Measurements from ENCODE around the gene SNRPA. TPM values are rescaled to one million over a fixed set of nuclear protein-coding genes. Genes with fewer than 3 reads are reported as not detected.

The SNRPA gene
- total and polyA plus RNA-seq, 2 of the 8 experiments (the other 6 are each of a cell fraction or from before 2014, with no cell fraction given): 201 to 202 TPM

- Histone ChIP-seq H3K27ac (ENCODE audit: low read depth, low read length) (no peak overlapping the region), H4K91ac (replicated peaks; ENCODE audit: insufficient read length, low read length) (no peak overlapping the region), H3K27me3 (replicated peaks in 1 of 4; ENCODE audit: control insufficient read depth in 3 of 4, extremely low read depth in 1 of 4, insufficient read depth in 3 of 4, low read length in 3 of 4) (no peaks in the 10 kb centered on the region), H3K4ac (replicated peaks; ENCODE audit: insufficient read length, low read depth, low read length) (no peak overlapping the region), H3K79me2 (ENCODE audit: control insufficient read depth in 1 of 2, insufficient read depth in 2 of 2, low read length in 2 of 2) (no peaks in the 10 kb centered on the region), H4K8ac (ENCODE audit: extremely low read depth, insufficient read depth, low read length) (no peak overlapping the region), H4K20me1 (replicated peaks in 1 of 2; ENCODE audit: control insufficient read depth in 1 of 2, insufficient read depth in 2 of 2, low read length in 2 of 2) (peaks cover 0 to 6% of the 10 kb centered on the region in 2 experiments), H2AK5ac (ENCODE audit: low read depth, low read length) (no peak overlapping the region), H2BK5ac (ENCODE audit: low read depth, low read length) (no peak overlapping the region), H3K4me2 (ENCODE audit: insufficient read depth in 1 of 2, low read depth in 2 of 2, low read length in 2 of 2) (no peak overlapping the region), H2BK20ac (ENCODE audit: low read length) (no peak overlapping the region), H3K79me1 (ENCODE audit: low read depth, low read length) (no peaks in the 10 kb centered on the region), H2AFZ (ENCODE audit: low read length) (no peak overlapping the region), H3K18ac (ENCODE audit: extremely low read depth, low read length) (no peak overlapping the region), H3K23ac (ENCODE audit: insufficient read length) (no peak overlapping the region), H2BK12ac (ENCODE audit: low read depth, low read length) (no peak overlapping the region), H2BK120ac (replicated peaks; ENCODE audit: low read depth, low read length) (no peak overlapping the region), H3K23me2 (ENCODE audit: low read depth, low read length) (no peaks in the 10 kb centered on the region), H3K56ac (replicated peaks; ENCODE audit: insufficient read length, low read depth, low read length) (no peak overlapping the region), H4K5ac (ENCODE audit: insufficient read length, low read depth, low read length) (no peak overlapping the region), H3K14ac (ENCODE audit: insufficient read length) (no peak overlapping the region), H3K9ac (replicated peaks in 1 of 4; ENCODE audit: extremely low read depth in 1 of 4, low read depth in 3 of 4, low read length in 3 of 4) (no peak overlapping the region), H3K4me1 (replicated peaks in 1 of 4; ENCODE audit: control insufficient read depth in 3 of 4, insufficient read depth in 4 of 4, low read length in 3 of 4) (peaks cover 0 to 4% (median 1%) of the 10 kb centered on the region in 4 experiments; a peak in 4 of 7 replicates), H2BK15ac (ENCODE audit: low read length) (no peak overlapping the region), H3K36me3 (ENCODE audit: control insufficient read depth in 2 of 4, insufficient read depth in 4 of 4, low read length in 3 of 4) (peaks cover 12 to 38% (median 28%) of the 10 kb centered on the region in 4 experiments; a peak in 7 of 8 replicates), H3K4me3 (ENCODE audit: extremely low read depth in 1 of 4, insufficient read depth in 2 of 4, low read depth in 3 of 4, low read length in 4 of 4) (no peak overlapping the region), H3K9me3 (ENCODE audit: insufficient read depth in 2 of 2, low read depth in 1 of 2, low read length in 1 of 2) (no peaks in the 10 kb centered on the region)
- DNase-seq (ENCODE audit: low read depth in 1 of 2, low spot score in 2 of 2) (no peak), FAIRE-seq (no peak)
- ChIA-PET POLR2A (ENCODE audit: partially characterized antibody) (interaction anchor here (0.6 to 1.4 kb wide), 3 partner anchors 37 to 250 kb away, joined by 3 read pairs; no protein-coding TSS in a partner anchor), CTCF (ENCODE audit: partially characterized antibody) (no interaction called here)
- no peak for TF ChIP-seq RBBP5 (IDR thresholded peaks at IDR 0.05; ENCODE audit: borderline replicate concordance, low read depth, low read length)
- TF ChIP-seq TAF1 (IDR thresholded peaks at IDR 0.05; ENCODE audit: low read depth, low read length): no peak
- no peak for TF ChIP-seq TCF12 (IDR thresholded peaks at IDR 0.05; ENCODE audit: low read depth, low read length)
- TF ChIP-seq, protein P1, sequence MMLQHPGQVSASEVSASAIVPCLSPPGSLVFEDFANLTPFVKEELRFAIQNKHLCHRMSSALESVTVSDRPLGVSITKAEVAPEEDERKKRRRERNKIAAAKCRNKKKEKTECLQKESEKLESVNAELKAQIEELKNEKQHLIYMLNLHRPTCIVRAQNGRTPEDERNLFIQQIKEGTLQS (IDR thresholded peaks at IDR 0.05; ENCODE audit: insufficient read depth, low read depth, low read length): no peak
- TF ChIP-seq SP4 (IDR thresholded peaks at IDR 0.05; ENCODE audit: low read length): no peak
- TF ChIP-seq POLR2AphosphoS5 (IDR thresholded peaks at IDR 0.05; ENCODE audit: low read depth, low read length): no peak
- no peak for TF ChIP-seq SIX5 (IDR thresholded peaks at IDR 0.05; ENCODE audit: low read depth, low read length)
- no peak for TF ChIP-seq SIN3A (conservative IDR thresholded peaks at IDR 0.05 in 1 of 2, IDR thresholded peaks at IDR 0.05 in 1 of 2; ENCODE audit: low read depth in 1 of 2, low read length in 2 of 2)
- TF ChIP-seq BRCA1 (IDR thresholded peaks at IDR 0.05; ENCODE audit: low read depth, low read length): no peak
- TF ChIP-seq CEBPB (IDR thresholded peaks at IDR 0.05; ENCODE audit: low read depth, low read length): no peak
- no peak for TF ChIP-seq EGR1 (IDR thresholded peaks at IDR 0.05; ENCODE audit: borderline replicate concordance, low read depth, low read length)
- 89% methylated on average over 7 of the region's 7 CpGs; no CpG with 5 or more reads in 1 of the 2 experiments for WGBS, 2 experiments (ENCODE audit: extremely low coverage in 1 of 2, insufficient coverage in 1 of 2, insufficient read length in 1 of 2, insufficient replicate concordance in 2 of 2, low coverage in 1 of 2, low lambda C conversion rate in 2 of 2, missing lambda C conversion rate in 1 of 2)
These were observed 44.9 kb upstream of the SNRPA start for GRCh38 chr19:40705950-40706619.

All from H1 (cell line).